GM23338 (cell line): Measurements from ENCODE around the gene MAPK14. TPM values are rescaled to one million over a fixed set of nuclear protein-coding genes. Genes with fewer than 3 reads are reported as not detected.

Experiments used
- ATAC-seq: fragments of 200-7000 bp; cut with Tn5 transposase; 3 replicates; pipeline ENCODE4 v1.9.1; 2020
- DNase-seq: peaks from one replicate; pipeline ENCODE4 v3.0.0-alpha.2; 2015; ENCODE audit warnings: low spot score
- H2AFZ ChIP-seq: fragments of 200-600 bp; sonication (generic); 2 replicates; pipeline ENCODE4 v1.8.0; 2016; ENCODE audit warnings: antibody characterized with exemption, mild to moderate bottlenecking, moderate library complexity
- H3F3A ChIP-seq: fragments of 200-600 bp; sonication (generic); replicated peaks from 2 replicates; pipeline ENCODE4 v1.8.0; 2017; ENCODE audit warnings: antibody characterized with exemption, mixed run types, low read depth
- H3K27ac ChIP-seq: fragments of 200-600 bp; sonication (generic); 2 replicates; pipeline ENCODE4 v1.6.1; 2016; ENCODE audit warnings: low read depth
- H3K27me3 ChIP-seq: fragments of 200-600 bp; sonication (generic); 2 replicates; pipeline ENCODE4 v1.8.0; 2016; ENCODE audit warnings: mild to moderate bottlenecking, mixed run types, moderate library complexity; ENCODE audit not compliant: insufficient read depth
- H3K36me3 ChIP-seq: fragments of 200-600 bp; sonication (generic); 2 replicates; pipeline ENCODE4 v1.8.0; 2016; ENCODE audit warnings: mild to moderate bottlenecking; ENCODE audit not compliant: insufficient read depth
- H3K4me1 ChIP-seq: fragments of 200-600 bp; sonication (generic); 2 replicates; pipeline ENCODE4 v1.8.0; 2016; ENCODE audit warnings: mild to moderate bottlenecking, moderate library complexity; ENCODE audit not compliant: insufficient read depth
- H3K4me2 ChIP-seq: fragments of 200-600 bp; sonication (generic); 2 replicates; pipeline ENCODE4 v1.7.1; 2017; ENCODE audit warnings: mixed run types
- H3K4me3 ChIP-seq: fragments of 200-600 bp; sonication (generic); 2 replicates; pipeline ENCODE4 v1.6.1; 2016; ENCODE audit warnings: mixed run types
- H3K79me2 ChIP-seq: fragments of 200-600 bp; sonication (generic); replicated peaks from 2 replicates; pipeline ENCODE4 v1.8.0; 2017; ENCODE audit warnings: mild to moderate bottlenecking; ENCODE audit not compliant: insufficient read depth
- H3K9me2 ChIP-seq: fragments of 200-600 bp; sonication (generic); 2 replicates; pipeline ENCODE4 v1.8.0; 2017; ENCODE audit not compliant: insufficient read depth
- H4K20me1 ChIP-seq: fragments of 200-600 bp; sonication (generic); replicated peaks from 2 replicates; pipeline ENCODE4 v1.8.0; 2017; ENCODE audit warnings: mild to moderate bottlenecking; ENCODE audit not compliant: insufficient read depth
- H3K27ac Mint-ChIP-seq: 2 replicates; pipeline ENCODE4 v1.8.0; 2020; ENCODE audit warnings: inconsistent platforms, mild to moderate bottlenecking, moderate library complexity, mixed read lengths
- H3K27me3 Mint-ChIP-seq: 3 replicates; pipeline ENCODE4 v1.8.0; 2022; ENCODE audit warnings: low read depth, mild to moderate bottlenecking, moderate library complexity, mixed read lengths, inconsistent platforms; ENCODE audit not compliant: insufficient read depth, poor library complexity
- H3K36me3 Mint-ChIP-seq: 3 replicates; pipeline ENCODE4 v1.8.0; 2021; ENCODE audit warnings: low read depth, mild to moderate bottlenecking, inconsistent platforms, moderate library complexity, mixed read lengths
- H3K4me1 Mint-ChIP-seq: 3 replicates; pipeline ENCODE4 v1.8.0; 2020; ENCODE audit warnings: mild to moderate bottlenecking, inconsistent platforms, mixed read lengths
- H3K4me3 Mint-ChIP-seq: 3 replicates; pipeline ENCODE4 v1.8.0; 2021; ENCODE audit warnings: moderate library complexity, mild to moderate bottlenecking, inconsistent platforms, mixed read lengths
- H3K9me3 Mint-ChIP-seq: 3 replicates; pipeline ENCODE4 v1.8.0; 2020; ENCODE audit warnings: moderate library complexity, mild to moderate bottlenecking, inconsistent platforms, mixed read lengths
- CREB1 ChIP-seq: fragments of 250-450 bp; sonication (Bioruptor Pico); IDR thresholded peaks from 2 replicates; pipeline ENCODE4 v1.5.0; 2020; ENCODE audit warnings: low read depth, mild to moderate bottlenecking, moderate library complexity
- EZH2 ChIP-seq: fragments of 200-600 bp; sonication (generic); IDR thresholded peaks from one replicate; pipeline ENCODE4 v1.8.0; 2017; ENCODE audit warnings: antibody characterized with exemption, mild to moderate bottlenecking, low read depth; ENCODE audit not compliant: unreplicated experiment
- EZH2phosphoT487 ChIP-seq: fragments of 200-600 bp; sonication (generic); IDR thresholded peaks from one replicate; pipeline ENCODE4 v1.8.1; 2018; ENCODE audit warnings: antibody characterized with exemption; ENCODE audit not compliant: unreplicated experiment
- JUNB ChIP-seq: IDR thresholded peaks from one replicate; pipeline ENCODE4 v1.6.1; 2016; ENCODE audit warnings: antibody characterized with exemption; ENCODE audit not compliant: unreplicated experiment
- NANOG ChIP-seq: IDR thresholded peaks from 2 replicates; pipeline ENCODE4 v1.6.1; 2016; ENCODE audit warnings: antibody characterized with exemption, borderline replicate concordance
- POLR2AphosphoS5 ChIP-seq: IDR thresholded peaks from 2 replicates; pipeline ENCODE4 v1.6.1; 2016; ENCODE audit warnings: antibody characterized with exemption, low read depth
- ZNF114 ChIP-seq: fragments of 250-450 bp; sonication (Bioruptor Pico); IDR thresholded peaks from 2 replicates; pipeline ENCODE4 v1.5.0; 2020; ENCODE audit warnings: mild to moderate bottlenecking, moderate library complexity
- ZNF331 ChIP-seq: fragments of 250-450 bp; sonication (Bioruptor Pico); IDR thresholded peaks from 2 replicates; pipeline ENCODE4 v1.5.0; 2020; ENCODE audit warnings: low read depth, mild to moderate bottlenecking, moderate library complexity
- polyA plus RNA-seq: library from polyadenylated mRNA; unstranded; fragments of >200 nt; fragmentation: Nextera tagmentation; extraction: Ambion mirVana; gene quantifications from 2 replicates; pipeline ENCODE4 v1.2.1, GENCODE V29; 2016
- total RNA-seq: library from RNA; depleted of rRNA; stranded (reverse); fragments of >200 nt; shearing (Covaris generic); gene quantifications from 2 replicates; pipeline ENCODE4 v1.2.3, GENCODE V29; 2014
- TF ChIP-seq, protein P1 (sequence below): IDR thresholded peaks from 2 replicates; pipeline ENCODE4 v1.6.1; 2016; ENCODE audit warnings: antibody characterized with exemption
- TF ChIP-seq, protein P2 (sequence below): IDR thresholded peaks from one replicate; pipeline ENCODE4 v1.6.1; 2018; ENCODE audit warnings: antibody characterized with exemption; ENCODE audit not compliant: unreplicated experiment
- TF ChIP-seq, protein P3 (sequence below), 2 experiments: fragments of 200-600 bp in 1 of 2; sonication (generic) in 1 of 2; conservative IDR thresholded peaks; 2 replicates each; pipeline versions ENCODE4 v1.5.1 to v1.6.1; 2016 to 2017; ENCODE audit warnings: antibody characterized with exemption in 2 of 2, low read depth in 2 of 2, mild to moderate bottlenecking in 2 of 2, moderate library complexity in 1 of 2
- TF ChIP-seq, protein P4 (sequence below): fragments of 250-450 bp; sonication (Bioruptor Pico); IDR thresholded peaks from 2 replicates; pipeline ENCODE4 v1.5.0; 2020; ENCODE audit warnings: mild to moderate bottlenecking, moderate library complexity

Gene MAPK14
- total and polyA plus RNA-seq, 2 experiments from 2014 or later: 8.8 to 44.5 TPM

DNA sequence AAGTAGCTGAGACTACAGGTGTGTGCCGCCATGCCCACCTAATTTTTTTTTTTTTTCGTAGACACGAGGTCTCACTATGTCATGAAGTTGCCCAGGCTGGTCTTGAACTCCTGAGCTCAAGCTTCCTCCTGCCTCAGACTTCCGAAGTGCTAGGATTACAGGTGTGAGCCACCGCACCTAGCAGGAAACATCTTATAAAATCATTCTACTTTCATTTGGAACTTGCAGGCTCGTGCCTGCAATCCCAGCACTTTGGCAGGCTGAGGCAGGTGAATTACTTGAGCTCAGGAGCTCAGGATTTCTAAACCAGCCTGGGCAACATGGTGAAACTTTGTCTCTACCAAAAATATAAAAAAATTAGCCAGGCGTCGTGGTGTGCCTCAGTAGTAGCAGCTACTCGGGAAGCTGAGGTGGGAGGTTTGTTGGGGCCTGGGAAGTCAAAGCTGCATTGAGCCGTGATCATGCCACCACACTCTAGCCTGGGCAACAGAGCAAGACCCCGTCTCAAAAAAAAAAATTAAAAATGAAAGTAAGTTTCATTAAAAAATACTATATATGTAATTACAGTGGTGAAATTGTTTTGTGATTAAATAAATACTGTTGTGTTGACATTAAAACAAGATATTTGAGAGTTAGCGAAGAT is 15.1 kb downstream of the MAPK14 start:
- DNase-seq: no peak
- H3K9me2 ChIP-seq: no peaks in the 10 kb centered on the region
- H3K4me3 Mint-ChIP-seq: no peak overlapping the region
- H3K9me3 Mint-ChIP-seq: no peaks in the 10 kb centered on the region
- no peaks in the 10 kb centered on the region for H3K36me3 ChIP-seq
- no peak overlapping the region for H3K27ac ChIP-seq
- H3K4me1 Mint-ChIP-seq: peaks cover 5% of the 10 kb centered on the region; the same call in 1 of the 3 replicates
- no peak overlapping the region for H3K4me3 ChIP-seq
- no peak for ATAC-seq
- H2AFZ ChIP-seq: no peak overlapping the region
- H3K27ac Mint-ChIP-seq: no peak overlapping the region; the same call in 1 of the 2 replicates
- H3K4me1 ChIP-seq: 0 out of 2 replicates have a peak, but pooled peaks cover 6% of the 10 kb centered on the region
- TF ChIP-seq ZNF331 (CRISPR knock-in tag) (no peak), ZNF114 (CRISPR knock-in tag) (no peak), CREB1 (no peak), EZH2 (no peak), JUNB (no peak), POLR2AphosphoS5 (no peak), EZH2phosphoT487 (no peak), NANOG (no peak)
- TF ChIP-seq, protein P1, sequence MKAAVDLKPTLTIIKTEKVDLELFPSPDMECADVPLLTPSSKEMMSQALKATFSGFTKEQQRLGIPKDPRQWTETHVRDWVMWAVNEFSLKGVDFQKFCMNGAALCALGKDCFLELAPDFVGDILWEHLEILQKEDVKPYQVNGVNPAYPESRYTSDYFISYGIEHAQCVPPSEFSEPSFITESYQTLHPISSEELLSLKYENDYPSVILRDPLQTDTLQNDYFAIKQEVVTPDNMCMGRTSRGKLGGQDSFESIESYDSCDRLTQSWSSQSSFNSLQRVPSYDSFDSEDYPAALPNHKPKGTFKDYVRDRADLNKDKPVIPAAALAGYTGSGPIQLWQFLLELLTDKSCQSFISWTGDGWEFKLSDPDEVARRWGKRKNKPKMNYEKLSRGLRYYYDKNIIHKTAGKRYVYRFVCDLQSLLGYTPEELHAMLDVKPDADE: no peak
- TF ChIP-seq, protein P2, sequence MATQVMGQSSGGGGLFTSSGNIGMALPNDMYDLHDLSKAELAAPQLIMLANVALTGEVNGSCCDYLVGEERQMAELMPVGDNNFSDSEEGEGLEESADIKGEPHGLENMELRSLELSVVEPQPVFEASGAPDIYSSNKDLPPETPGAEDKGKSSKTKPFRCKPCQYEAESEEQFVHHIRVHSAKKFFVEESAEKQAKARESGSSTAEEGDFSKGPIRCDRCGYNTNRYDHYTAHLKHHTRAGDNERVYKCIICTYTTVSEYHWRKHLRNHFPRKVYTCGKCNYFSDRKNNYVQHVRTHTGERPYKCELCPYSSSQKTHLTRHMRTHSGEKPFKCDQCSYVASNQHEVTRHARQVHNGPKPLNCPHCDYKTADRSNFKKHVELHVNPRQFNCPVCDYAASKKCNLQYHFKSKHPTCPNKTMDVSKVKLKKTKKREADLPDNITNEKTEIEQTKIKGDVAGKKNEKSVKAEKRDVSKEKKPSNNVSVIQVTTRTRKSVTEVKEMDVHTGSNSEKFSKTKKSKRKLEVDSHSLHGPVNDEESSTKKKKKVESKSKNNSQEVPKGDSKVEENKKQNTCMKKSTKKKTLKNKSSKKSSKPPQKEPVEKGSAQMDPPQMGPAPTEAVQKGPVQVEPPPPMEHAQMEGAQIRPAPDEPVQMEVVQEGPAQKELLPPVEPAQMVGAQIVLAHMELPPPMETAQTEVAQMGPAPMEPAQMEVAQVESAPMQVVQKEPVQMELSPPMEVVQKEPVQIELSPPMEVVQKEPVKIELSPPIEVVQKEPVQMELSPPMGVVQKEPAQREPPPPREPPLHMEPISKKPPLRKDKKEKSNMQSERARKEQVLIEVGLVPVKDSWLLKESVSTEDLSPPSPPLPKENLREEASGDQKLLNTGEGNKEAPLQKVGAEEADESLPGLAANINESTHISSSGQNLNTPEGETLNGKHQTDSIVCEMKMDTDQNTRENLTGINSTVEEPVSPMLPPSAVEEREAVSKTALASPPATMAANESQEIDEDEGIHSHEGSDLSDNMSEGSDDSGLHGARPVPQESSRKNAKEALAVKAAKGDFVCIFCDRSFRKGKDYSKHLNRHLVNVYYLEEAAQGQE: no peak
- TF ChIP-seq, protein P3, sequence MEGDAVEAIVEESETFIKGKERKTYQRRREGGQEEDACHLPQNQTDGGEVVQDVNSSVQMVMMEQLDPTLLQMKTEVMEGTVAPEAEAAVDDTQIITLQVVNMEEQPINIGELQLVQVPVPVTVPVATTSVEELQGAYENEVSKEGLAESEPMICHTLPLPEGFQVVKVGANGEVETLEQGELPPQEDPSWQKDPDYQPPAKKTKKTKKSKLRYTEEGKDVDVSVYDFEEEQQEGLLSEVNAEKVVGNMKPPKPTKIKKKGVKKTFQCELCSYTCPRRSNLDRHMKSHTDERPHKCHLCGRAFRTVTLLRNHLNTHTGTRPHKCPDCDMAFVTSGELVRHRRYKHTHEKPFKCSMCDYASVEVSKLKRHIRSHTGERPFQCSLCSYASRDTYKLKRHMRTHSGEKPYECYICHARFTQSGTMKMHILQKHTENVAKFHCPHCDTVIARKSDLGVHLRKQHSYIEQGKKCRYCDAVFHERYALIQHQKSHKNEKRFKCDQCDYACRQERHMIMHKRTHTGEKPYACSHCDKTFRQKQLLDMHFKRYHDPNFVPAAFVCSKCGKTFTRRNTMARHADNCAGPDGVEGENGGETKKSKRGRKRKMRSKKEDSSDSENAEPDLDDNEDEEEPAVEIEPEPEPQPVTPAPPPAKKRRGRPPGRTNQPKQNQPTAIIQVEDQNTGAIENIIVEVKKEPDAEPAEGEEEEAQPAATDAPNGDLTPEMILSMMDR (conservative IDR thresholded peaks at IDR 0.05; ENCODE audit: low read depth in 2 of 2): no peak
- TF ChIP-seq, protein P4, sequence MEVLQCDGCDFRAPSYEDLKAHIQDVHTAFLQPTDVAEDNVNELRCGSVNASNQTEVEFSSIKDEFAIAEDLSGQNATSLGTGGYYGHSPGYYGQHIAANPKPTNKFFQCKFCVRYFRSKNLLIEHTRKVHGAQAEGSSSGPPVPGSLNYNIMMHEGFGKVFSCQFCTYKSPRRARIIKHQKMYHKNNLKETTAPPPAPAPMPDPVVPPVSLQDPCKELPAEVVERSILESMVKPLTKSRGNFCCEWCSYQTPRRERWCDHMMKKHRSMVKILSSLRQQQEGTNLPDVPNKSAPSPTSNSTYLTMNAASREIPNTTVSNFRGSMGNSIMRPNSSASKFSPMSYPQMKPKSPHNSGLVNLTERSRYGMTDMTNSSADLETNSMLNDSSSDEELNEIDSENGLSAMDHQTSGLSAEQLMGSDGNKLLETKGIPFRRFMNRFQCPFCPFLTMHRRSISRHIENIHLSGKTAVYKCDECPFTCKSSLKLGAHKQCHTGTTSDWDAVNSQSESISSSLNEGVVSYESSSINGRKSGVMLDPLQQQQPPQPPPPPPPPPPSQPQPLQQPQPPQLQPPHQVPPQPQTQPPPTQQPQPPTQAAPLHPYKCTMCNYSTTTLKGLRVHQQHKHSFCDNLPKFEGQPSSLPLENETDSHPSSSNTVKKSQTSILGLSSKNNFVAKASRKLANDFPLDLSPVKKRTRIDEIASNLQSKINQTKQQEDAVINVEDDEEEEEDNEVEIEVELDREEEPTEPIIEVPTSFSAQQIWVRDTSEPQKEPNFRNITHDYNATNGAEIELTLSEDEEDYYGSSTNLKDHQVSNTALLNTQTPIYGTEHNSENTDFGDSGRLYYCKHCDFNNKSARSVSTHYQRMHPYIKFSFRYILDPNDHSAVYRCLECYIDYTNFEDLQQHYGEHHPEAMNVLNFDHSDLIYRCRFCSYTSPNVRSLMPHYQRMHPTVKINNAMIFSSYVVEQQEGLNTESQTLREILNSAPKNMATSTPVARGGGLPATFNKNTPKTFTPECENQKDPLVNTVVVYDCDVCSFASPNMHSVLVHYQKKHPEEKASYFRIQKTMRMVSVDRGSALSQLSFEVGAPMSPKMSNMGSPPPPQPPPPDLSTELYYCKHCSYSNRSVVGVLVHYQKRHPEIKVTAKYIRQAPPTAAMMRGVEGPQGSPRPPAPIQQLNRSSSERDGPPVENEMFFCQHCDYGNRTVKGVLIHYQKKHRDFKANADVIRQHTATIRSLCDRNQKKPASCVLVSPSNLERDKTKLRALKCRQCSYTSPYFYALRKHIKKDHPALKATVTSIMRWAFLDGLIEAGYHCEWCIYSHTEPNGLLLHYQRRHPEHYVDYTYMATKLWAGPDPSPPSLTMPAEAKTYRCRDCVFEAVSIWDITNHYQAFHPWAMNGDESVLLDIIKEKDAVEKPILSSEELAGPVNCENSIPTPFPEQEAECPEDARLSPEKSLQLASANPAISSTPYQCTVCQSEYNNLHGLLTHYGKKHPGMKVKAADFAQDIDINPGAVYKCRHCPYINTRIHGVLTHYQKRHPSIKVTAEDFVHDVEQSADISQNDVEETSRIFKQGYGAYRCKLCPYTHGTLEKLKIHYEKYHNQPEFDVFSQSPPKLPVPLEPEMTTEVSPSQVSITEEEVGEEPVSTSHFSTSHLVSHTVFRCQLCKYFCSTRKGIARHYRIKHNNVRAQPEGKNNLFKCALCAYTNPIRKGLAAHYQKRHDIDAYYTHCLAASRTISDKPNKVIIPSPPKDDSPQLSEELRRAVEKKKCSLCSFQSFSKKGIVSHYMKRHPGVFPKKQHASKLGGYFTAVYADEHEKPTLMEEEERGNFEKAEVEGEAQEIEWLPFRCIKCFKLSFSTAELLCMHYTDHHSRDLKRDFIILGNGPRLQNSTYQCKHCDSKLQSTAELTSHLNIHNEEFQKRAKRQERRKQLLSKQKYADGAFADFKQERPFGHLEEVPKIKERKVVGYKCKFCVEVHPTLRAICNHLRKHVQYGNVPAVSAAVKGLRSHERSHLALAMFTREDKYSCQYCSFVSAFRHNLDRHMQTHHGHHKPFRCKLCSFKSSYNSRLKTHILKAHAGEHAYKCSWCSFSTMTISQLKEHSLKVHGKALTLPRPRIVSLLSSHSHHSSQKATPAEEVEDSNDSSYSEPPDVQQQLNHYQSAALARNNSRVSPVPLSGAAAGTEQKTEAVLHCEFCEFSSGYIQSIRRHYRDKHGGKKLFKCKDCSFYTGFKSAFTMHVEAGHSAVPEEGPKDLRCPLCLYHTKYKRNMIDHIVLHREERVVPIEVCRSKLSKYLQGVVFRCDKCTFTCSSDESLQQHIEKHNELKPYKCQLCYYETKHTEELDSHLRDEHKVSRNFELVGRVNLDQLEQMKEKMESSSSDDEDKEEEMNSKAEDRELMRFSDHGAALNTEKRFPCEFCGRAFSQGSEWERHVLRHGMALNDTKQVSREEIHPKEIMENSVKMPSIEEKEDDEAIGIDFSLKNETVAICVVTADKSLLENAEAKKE (CRISPR knock-in tag): no peak
- H3K79me2 ChIP-seq: peaks cover 98% of the 10 kb centered on the region
- H3F3A ChIP-seq: no peaks in the 10 kb centered on the region
- peaks cover 22% of the 10 kb centered on the region for H4K20me1 ChIP-seq
- H3K4me2 ChIP-seq: no peak overlapping the region
- no peaks in the 10 kb centered on the region for H3K27me3 ChIP-seq
- H3K36me3 Mint-ChIP-seq: no peaks in the 10 kb centered on the region
- no peaks in the 10 kb centered on the region for H3K27me3 Mint-ChIP-seq
